Cardiac muscle cell (in vitro differentiated cells and primary cell): ENCODE results near the gene MRGPRG. TPM values are rescaled to one million over a fixed set of nuclear protein-coding genes. Genes with fewer than 3 reads are reported as not detected.

Experiments used
- DNase-seq, 2 donors: peaks; one replicate each; pipeline versions ENCODE4 v3.0.0 to v3.0.0-alpha.2; 2010 to 2017; ENCODE audit warnings: low read depth in 1 of 2, low spot score in 1 of 2
- H3K27ac ChIP-seq: fragments of 200-600 bp; sonication (generic); 2 replicates; pipeline ENCODE4 v1.5.1; 2016
- H3K27me3 ChIP-seq: fragments of 200-600 bp; sonication (generic); 2 replicates; pipeline ENCODE4 v1.6.0; 2016; ENCODE audit warnings: control low read depth
- H3K36me3 ChIP-seq: fragments of 200-600 bp; sonication (generic); 2 replicates; pipeline ENCODE4 v1.5.1; 2016; ENCODE audit warnings: control low read depth
- H3K4me1 ChIP-seq: fragments of 200-600 bp; sonication (generic); 2 replicates; pipeline ENCODE4 v1.8.1; 2017; ENCODE audit warnings: low read depth, mild to moderate bottlenecking, mixed run types
- H3K4me3 ChIP-seq: fragments of 200-600 bp; sonication (generic); 2 replicates; pipeline ENCODE4 v1.5.1; 2016; ENCODE audit warnings: mild to moderate bottlenecking
- H3K9me3 ChIP-seq: fragments of 200-600 bp; sonication (generic); 2 replicates; pipeline ENCODE4 v1.5.1; 2017; ENCODE audit warnings: low read depth, mild to moderate bottlenecking, control low read depth
- CTCF ChIP-seq: IDR thresholded peaks from 2 replicates; pipeline ENCODE4 v1.5.1; 2012; ENCODE audit warnings: low read depth, mild to moderate bottlenecking, low read length
- polyA plus RNA-seq: library from polyadenylated mRNA; unstranded; fragments of >200 nt; fragmentation: Nextera tagmentation; extraction: Ambion mirVana; gene quantifications from 2 replicates; pipeline ENCODE4 v1.2.1, GENCODE V29; 2016
- total RNA-seq: library from RNA; depleted of rRNA; stranded (reverse); fragments of >200 nt; gene quantifications from 2 replicates; pipeline ENCODE4 v1.2.3, GENCODE V29; 2016

MRGPRG gene
- total and polyA plus RNA-seq, 2 experiments from 2014 or later, result not detected

GRCh38 chr11:3222941-3223915, 4.6 kb upstream of the MRGPRG start:
- no peaks in the 10 kb centered on the region for H3K9me3 ChIP-seq
- H3K36me3 ChIP-seq, result no peaks in the 10 kb centered on the region
- H3K4me3 ChIP-seq, result no peak overlapping the region
- no peak overlapping the region for H3K27ac ChIP-seq
- no peak for DNase-seq
- H3K27me3 ChIP-seq, result peaks cover 8% of the 10 kb centered on the region
- TF ChIP-seq CTCF, result no peak
- no peaks in the 10 kb centered on the region for H3K4me1 ChIP-seq

GRCh38 chr11:3222003-3222855, 3.6 kb upstream of the MRGPRG start:
- DNase-seq, result no peak
- Histone ChIP-seq H3K36me3 (no peaks in the 10 kb centered on the region), H3K4me1 (no peaks in the 10 kb centered on the region), H3K27me3 (peaks cover 8% of the 10 kb centered on the region), H3K9me3 (no peaks in the 10 kb centered on the region), H3K4me3 (no peak overlapping the region), H3K27ac (no peak overlapping the region)
- no peak for TF ChIP-seq CTCF

GRCh38 chr11:3221408-3222002, 2.9 kb upstream of the MRGPRG start:
- Histone ChIP-seq H3K9me3 (no peaks in the 10 kb centered on the region), H3K36me3 (no peaks in the 10 kb centered on the region), H3K4me3 (no peak overlapping the region), H3K27me3 (peaks cover 9% of the 10 kb centered on the region), H3K27ac (no peak overlapping the region), H3K4me1 (no peaks in the 10 kb centered on the region)
- TF ChIP-seq CTCF, result no peak
- no peak for DNase-seq

DNA sequence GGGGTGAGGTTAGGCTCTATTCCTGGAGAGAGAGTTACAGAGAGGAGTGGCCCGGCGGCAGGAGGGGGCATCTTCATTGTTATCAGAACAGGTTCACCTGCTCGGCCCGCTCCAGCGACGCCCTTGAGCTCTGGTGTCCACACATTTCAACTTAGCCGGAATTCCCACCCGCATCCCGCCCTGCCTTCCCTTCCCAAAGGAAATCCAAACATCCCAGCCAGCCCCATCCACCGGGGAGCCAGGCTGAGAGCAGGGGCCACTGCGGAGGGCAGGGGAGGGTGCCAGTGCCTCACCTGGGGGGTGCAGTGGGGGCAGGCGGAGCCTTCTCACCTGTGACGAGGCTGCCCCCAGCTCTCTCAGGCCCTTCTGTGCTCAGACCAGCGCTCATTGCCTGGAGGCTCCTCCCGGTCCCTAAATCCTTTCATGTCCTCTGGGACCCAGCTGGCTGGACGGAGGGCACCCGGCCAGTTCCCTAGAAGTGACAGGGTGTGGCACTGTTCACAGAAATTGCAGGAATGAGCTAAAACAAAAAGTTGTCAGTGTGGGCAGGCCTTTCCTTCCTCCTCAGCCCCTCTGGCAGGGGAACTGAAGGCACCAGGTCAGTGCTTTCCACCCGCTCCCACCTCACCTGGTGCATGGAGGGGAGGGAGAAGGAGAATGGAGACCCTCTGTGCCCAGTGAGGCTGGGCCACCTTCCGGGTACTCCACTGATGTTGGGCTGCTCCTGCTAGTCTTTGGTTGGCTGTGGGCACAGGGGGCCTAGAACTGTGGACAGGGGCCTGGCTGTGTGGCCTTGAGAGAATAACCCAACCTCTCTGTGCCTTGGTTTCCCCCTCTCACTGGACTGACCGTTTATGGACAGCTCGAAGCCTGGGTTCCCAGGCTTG, 2.2 kb upstream of the MRGPRG start:
- Histone ChIP-seq H3K4me1 (no peaks in the 10 kb centered on the region), H3K36me3 (no peaks in the 10 kb centered on the region), H3K4me3 (no peak overlapping the region), H3K9me3 (no peaks in the 10 kb centered on the region), H3K27ac (no peak overlapping the region), H3K27me3 (peaks cover 16% of the 10 kb centered on the region)
- no peak for TF ChIP-seq CTCF
- no peak for DNase-seq
